Measurements from ENCODE around the gene FAM83C. TPM values are rescaled to one million over a fixed set of nuclear protein-coding genes. Genes with fewer than 3 reads are reported as not detected.

Gene FAM83C
- total RNA-seq, 1 experiment from 2014 or later = not detected

DNA sequence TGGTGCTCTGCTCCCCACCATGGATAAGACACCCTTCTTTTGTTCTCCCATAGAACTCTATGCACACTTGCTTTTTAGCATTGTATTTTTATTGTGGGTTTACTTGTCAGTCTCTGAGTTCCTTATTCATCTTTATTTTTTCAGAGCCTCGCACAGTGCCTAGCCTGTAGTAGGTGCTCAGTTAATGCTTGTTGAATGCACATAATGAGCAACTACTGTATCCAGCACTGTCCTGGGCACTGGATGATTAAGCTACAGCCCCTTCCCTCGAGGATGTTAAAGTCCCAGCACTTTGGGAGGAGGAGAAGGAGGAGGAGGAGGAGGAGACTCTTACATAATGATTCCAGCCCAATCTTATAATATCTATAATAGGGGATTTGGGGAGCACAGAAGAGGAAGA, 48.9 kb downstream of the FAM83C start:
- no peaks in the 10 kb centered on the region for H3K4me1 ChIP-seq (ENCODE audit: insufficient read depth, low read length, poor library complexity, severe bottlenecking)
- H3K4me3 ChIP-seq (ENCODE audit: low read depth, low read length, poor library complexity, severe bottlenecking) = no peak overlapping the region
- intact Hi-C loops (cut with micrococcal nuclease; ENCODE audit: unreplicated experiment) = no loop called here
- no peak for TF ChIP-seq EZH2 (IDR thresholded peaks at IDR 0.05; ENCODE audit: borderline replicate concordance, low read depth, low read length, poor library complexity, severe bottlenecking)
- no peak for TF ChIP-seq CTCF (conservative IDR thresholded peaks at IDR 0.05; ENCODE audit: low read depth, low read length)
- H3K27me3 ChIP-seq (replicated peaks; ENCODE audit: insufficient read depth, low read depth, low read length, poor library complexity) = no peaks in the 10 kb centered on the region
- ChIA-PET CTCF (no interaction called here), POLR2A (ENCODE audit: low non-redundant PET) (no interaction called here)
- no peak for DNase-seq (ENCODE audit: low spot score)
- H3K27ac ChIP-seq (ENCODE audit: low read depth, low read length, poor library complexity, severe bottlenecking) = no peak overlapping the region
- no peaks in the 10 kb centered on the region for H3K36me3 ChIP-seq (ENCODE audit: insufficient read depth, low read length, poor library complexity, severe bottlenecking)
- no peaks in the 10 kb centered on the region for H3K9me3 ChIP-seq (ENCODE audit: low read depth, low read length, poor library complexity, severe bottlenecking)
- no TSS peak for BruUV-seq (replicated peaks)

DNA sequence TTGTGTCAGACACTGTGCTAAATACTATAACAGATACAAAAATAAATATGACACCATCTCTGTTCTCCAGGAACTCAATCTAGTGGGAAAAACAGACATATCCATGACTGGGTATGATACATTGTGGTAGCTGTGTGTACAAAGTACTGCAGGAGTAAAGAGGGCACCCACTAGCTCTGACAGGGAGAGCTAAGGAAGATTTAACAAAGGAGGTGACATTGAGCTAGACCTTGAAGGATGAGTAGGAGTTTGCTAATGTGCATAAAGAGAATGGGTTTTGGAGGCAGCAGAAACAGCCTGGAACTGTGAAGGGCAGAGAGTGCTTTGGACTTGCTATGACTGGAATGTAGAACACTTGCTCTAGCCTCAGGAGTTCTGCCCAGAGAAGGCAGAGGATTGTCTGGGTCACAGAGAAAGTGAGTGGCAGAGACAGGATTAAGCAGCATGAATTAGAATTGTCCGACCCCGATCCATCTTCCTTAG, 51.4 kb downstream of the FAM83C start:
- intact Hi-C loops (cut with micrococcal nuclease; ENCODE audit: unreplicated experiment) = no loop called here
- H3K9me3 ChIP-seq (ENCODE audit: low read depth, low read length, poor library complexity, severe bottlenecking) = no peaks in the 10 kb centered on the region
- H3K4me1 ChIP-seq (ENCODE audit: insufficient read depth, low read length, poor library complexity, severe bottlenecking) = no peaks in the 10 kb centered on the region
- H3K4me3 ChIP-seq (ENCODE audit: low read depth, low read length, poor library complexity, severe bottlenecking) = no peak overlapping the region
- TF ChIP-seq EZH2 (IDR thresholded peaks at IDR 0.05; ENCODE audit: borderline replicate concordance, low read depth, low read length, poor library complexity, severe bottlenecking) = no peak
- no peak for TF ChIP-seq CTCF (conservative IDR thresholded peaks at IDR 0.05; ENCODE audit: low read depth, low read length)
- CTCF ChIA-PET = no interaction called here
- no peak for DNase-seq (ENCODE audit: low spot score)
- no peak overlapping the region for H3K27ac ChIP-seq (ENCODE audit: low read depth, low read length, poor library complexity, severe bottlenecking)
- H3K27me3 ChIP-seq (replicated peaks; ENCODE audit: insufficient read depth, low read depth, low read length, poor library complexity) = no peaks in the 10 kb centered on the region
- POLR2A ChIA-PET (ENCODE audit: low non-redundant PET) = no interaction called here
- no TSS peak for BruUV-seq (replicated peaks)
- no peaks in the 10 kb centered on the region for H3K36me3 ChIP-seq (ENCODE audit: insufficient read depth, low read length, poor library complexity, severe bottlenecking)

DNA sequence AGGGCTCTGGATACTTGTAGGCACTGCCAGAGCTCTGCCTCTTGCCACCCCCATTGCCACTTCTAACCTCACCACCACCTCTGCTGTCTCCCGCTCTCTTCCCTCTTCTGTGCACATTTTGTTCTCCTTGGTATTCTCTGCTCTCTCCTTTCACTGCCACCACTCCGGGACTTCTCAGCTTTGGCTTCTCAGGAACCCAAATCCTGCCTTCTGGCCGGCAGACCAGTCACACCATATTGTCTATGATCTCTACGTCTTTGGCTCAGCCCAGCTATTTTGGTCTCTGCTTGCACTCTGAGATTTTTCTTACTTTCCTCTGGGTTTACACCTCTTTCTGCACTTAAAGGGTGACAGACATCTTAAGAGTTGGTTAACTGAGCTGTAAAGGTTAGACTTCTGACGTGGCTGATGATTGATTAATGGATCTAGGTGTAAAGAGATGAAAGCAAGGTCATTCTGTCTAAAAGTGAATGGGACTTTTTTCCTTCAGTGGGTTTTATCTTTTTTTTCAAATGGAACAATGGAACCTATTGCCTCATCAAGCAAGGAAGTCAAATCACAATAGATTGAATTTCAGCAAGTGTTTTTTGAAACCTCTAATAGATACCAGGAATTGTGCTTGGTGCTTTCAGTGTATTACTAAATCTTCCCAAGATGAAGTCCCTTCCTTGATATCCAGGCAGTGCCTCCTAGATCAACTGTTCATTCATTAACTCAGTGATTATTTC, 52.0 kb downstream of the FAM83C start:
- H3K27me3 ChIP-seq (replicated peaks; ENCODE audit: insufficient read depth, low read depth, low read length, poor library complexity) = no peaks in the 10 kb centered on the region
- TF ChIP-seq EZH2 (IDR thresholded peaks at IDR 0.05; ENCODE audit: borderline replicate concordance, low read depth, low read length, poor library complexity, severe bottlenecking) (no peak), CTCF (conservative IDR thresholded peaks at IDR 0.05; ENCODE audit: low read depth, low read length) (no peak)
- no TSS peak for BruUV-seq (replicated peaks)
- intact Hi-C loops (cut with micrococcal nuclease; ENCODE audit: unreplicated experiment) = no loop called here
- H3K4me3 ChIP-seq (ENCODE audit: low read depth, low read length, poor library complexity, severe bottlenecking) = no peak overlapping the region
- no peaks in the 10 kb centered on the region for H3K4me1 ChIP-seq (ENCODE audit: insufficient read depth, low read length, poor library complexity, severe bottlenecking)
- H3K36me3 ChIP-seq (ENCODE audit: insufficient read depth, low read length, poor library complexity, severe bottlenecking) = no peaks in the 10 kb centered on the region
- H3K27ac ChIP-seq (ENCODE audit: low read depth, low read length, poor library complexity, severe bottlenecking) = no peak overlapping the region
- no peaks in the 10 kb centered on the region for H3K9me3 ChIP-seq (ENCODE audit: low read depth, low read length, poor library complexity, severe bottlenecking)
- ChIA-PET CTCF (no interaction called here), POLR2A (ENCODE audit: low non-redundant PET) (no interaction called here)
- DNase-seq (ENCODE audit: low spot score) = no peak

Measured in A673 (cell line).